ENCODE measurements around the gene NCAM1.

The NCAM1 gene

DNA sequence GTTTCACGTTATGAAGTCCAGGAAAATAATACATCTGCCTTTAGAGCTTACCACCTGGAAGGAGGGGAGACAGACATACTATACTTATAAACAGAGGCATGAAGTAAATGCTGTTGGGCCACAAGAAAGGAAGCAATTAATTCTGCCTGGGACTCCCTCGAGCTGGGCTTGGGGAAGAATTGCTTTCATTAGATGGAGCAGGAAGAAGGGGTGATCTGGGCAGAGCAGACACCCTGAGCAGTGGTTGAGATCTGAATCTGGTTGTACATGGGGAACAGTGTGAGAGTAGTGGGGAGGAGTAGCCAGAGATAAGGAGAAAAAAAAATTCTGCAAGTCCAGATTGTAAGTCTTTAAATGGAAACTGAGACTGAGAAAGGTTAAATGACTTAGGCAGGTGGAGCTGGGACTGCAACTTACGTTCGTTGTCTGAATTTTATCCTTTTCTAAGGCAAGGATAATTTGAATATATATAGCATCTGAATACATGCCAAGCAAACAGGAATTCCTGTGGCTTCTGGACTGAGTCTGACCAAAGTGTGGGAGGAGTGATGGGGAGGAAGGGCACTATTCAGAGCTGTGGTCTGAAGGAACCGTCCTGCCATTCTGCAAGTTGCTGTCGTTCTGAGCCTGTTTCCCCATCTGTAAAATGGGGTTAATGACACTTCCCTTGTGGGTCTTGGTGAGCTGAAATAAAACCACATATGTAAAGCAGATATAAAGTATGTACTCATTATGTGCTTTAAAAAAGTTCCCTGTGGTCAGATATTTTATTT lies 7.9 kb downstream of the NCAM1 start:
- no peak for DNase-seq

DNA sequence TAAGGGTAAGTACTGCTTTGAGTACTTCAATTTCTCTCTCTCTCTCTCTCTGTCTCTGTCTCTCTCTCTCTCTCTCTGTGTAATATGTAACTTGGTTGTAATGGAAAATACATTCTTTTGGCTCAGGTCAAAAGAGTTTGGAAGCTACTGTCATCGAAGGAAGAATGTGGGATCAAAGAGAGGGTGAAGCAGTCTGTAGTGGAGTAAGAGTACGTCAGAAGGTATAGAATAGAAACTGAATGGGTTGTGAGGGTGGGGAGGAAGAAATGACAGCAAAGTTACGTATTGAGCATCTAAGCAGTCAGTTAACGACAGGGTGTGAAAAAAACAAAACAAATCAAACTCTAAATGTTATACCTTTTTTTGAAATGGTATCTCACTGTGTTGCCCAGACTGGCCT lies 10.0 kb downstream of the NCAM1 start:
- no peak for DNase-seq

DNA sequence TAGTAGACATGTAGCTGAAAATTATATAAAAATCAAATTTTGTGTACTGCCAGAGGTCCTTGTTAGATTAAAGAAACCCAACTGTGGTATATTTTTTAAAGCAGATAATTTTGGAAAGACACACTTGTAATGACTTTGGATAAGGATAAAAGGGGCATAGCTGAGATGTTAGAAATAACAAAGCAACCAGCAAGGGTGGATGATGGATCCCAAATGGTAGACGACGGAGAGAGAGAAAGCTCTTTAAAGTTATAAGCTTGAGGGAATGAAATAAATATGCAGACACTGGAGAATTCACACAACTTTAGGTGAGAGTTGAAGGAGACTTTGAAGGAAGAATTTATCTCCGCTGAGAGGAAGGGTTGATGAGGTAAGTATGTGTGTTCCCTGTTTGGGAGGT lies 10.6 kb downstream of the NCAM1 start:
- DNase-seq: no peak

DNA sequence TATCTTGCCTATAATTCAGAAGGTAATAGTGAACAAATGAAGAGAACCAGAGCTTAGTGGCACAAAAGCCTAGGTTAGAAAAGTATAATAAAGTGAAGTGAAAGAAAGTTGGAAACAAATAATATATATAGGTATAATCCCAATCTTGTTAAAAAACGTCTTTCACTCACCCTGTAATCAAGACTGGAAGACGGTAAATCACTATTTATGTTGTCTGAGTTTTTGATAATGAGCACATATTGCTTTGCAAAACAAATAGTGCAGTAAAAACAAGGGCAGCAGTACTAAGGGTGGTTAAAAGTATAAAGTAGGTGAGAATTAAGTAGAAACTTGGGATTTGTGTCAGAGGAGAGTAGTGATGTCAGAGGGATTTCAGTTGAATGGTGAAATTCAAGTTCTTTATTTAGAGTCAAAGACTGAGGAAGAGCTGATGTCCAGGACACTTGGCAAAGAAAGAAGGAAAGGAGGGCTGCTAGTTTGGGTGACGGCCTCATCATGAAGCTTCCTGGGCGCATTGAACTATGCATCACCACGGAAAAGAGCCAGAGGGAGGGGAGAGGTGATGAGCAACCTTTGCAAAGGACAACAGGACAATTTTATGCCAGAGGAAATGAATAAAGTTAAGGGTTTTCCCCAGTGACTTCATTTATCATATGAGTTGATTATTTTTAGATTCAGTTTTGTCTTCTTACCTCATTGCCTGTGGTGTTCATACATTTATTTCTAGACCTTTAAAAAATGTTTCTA lies 11.4 kb downstream of the NCAM1 start:
- DNase-seq: no peak

DNA sequence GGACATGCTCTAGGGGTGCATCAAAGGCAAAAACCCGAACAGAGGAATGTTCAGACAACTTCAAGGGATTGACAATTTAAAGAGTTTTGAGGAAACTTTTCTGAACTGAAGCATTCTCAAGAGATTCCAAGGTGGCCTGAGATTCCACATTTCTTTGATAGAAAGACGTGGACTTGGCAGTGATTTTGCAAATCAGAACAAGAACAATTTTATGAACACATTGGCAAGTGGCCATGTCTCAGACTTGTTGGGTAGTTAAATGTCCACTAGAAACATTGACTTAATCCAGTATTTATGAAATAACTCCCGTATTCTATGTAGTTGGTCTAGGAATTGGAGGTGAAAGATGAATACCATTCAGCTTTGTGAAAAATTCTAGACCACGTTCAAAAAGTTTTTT lies 13.8 kb downstream of the NCAM1 start:
- DNase-seq: no peak

DNA sequence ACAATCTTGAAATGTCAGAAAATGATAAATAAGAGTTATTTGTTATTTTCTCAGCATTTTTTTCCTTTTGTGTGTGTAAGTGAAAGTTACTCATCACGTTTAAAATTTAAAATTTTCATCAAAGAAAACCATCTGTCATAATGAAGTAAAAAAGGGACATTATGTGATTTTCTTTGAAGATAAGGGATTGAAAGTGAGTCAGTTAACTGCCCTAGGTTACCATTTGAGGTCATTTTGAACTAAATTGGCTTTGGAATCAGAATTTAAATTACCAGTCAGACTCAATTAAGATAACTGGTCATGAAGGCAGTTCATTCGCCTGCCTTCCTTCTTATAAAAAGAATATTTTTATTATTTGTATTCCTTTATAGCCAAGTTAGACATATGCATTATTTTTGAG lies 14.3 kb downstream of the NCAM1 start:
- DNase-seq: no peak

DNA sequence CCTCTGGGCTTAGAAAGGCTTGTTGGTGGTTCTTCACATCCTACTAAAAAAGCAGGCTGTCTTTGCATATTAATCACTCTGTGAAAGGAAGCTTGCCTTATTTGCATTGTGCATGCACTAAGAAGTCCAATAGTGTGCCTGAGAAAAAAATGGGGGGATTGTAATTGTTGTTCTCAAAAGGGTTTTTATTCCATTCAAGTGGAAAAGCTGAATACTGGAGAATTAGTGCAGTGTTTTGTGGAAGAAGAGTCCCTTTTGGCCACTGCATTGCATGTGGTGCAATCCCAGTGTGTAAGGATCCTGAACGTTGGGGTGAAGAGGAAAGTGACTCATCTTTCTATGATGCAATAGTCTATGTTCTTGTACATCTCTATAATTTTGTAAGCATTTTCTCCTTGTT lies 16.5 kb downstream of the NCAM1 start:
- DNase-seq: no peak

DNA sequence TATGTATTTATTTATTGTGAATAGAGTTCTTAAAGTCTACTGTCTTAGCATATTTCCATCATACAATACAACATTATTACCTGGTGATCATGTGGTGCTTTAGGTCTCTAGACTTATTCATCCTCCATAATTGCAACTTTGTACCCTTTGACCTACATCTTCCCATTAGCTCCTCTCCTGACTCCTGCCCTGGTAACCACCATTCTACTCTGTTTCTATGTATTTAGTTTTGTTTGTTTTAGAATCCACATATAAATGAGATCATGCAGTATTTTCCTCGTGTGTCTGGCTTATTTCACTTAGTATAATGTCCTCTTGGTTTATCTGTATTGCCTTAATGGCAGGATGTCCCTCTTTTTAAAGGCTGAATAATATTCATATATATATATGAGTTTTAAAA lies 22.7 kb downstream of the NCAM1 start:
- DNase-seq: no peak

DNA sequence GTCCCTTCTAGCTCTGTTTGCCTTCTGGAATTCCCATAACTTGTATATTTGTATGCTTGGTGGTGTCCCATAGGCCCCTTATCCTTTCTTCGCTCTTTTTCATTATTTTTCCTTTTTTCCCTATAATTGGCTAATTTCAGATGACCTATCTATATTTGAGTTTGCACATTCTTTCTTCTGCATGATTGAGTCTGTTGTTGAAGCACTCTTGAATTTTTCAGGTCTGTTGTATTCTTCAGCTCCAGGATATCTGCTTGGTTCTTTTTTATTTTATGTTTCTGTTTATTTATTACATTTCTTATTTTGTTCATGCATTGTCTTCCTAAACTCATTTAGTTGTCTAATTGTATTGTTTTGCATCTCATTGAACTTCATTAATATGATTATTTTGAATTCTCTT lies 28.0 kb downstream of the NCAM1 start:
- no peak for DNase-seq

DNA sequence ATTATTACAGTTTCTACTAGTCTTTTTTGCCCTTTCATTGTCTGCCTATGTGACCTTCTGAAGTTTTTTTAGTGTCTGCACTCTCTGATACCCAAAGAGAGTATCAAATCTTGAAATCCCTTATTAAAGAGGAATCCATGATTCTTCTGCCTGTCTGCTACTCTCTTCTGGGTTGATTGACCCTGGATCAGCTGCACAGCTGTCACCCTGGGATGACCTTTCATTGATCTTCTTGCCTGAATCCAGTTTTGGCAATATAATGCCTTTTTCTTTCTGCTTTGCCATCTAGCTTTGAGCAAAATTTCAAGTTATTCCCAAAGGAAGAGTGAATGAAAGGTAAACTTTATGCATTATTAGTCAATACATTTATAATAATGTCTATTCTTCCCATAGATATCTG lies 32.6 kb downstream of the NCAM1 start:
- DNase-seq: no peak

DNA sequence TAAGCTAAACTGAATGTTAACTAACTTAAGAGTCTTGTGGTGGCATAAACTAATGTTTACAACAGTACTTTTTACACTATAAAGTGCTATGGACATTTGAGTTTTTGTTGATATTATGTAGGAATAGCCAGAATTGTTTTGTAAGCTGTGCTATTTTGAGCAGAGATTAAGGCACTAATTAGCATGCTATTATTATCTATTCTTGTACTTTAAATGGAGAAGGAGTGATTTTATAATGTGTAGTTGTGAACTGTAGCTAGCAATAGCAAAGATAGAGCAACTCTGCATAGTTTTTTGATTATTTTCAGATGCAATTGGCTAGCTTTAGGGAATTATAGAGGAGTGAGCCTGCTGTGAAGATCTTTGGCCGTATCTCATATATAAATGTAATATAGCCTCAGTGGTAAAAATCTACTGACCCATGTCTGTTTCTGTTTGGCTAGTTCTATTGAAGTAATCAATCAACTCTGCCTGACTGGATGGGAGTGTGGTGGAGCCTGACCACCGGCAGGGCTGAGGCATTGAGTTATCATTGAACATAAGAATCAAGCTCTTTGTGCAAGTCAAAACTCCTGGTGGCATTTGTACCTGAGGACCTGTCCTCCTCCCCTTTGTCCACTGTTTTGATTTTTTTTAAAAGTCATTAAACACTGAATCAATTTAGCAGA lies 34.3 kb downstream of the NCAM1 start:
- no peak for DNase-seq

DNA sequence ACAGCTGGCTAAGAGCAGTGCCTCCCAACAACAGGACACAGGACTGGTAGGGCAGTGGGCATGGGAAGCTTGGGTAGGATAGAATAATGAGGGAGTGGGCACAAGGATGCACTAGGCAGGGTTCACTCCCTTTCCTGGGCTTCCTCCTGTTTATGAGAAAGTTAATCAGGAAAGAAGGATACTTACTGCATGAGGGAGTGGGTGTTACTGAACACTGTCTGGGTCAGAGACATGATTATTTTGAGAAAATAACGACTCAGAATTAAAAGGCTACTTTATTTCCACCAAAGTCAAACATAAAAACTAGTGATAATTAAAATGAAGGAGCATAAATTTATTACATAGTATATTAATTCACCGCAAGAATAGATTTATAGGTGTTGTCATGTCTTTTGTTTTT lies 35.8 kb downstream of the NCAM1 start:
- no peak for DNase-seq

DNA sequence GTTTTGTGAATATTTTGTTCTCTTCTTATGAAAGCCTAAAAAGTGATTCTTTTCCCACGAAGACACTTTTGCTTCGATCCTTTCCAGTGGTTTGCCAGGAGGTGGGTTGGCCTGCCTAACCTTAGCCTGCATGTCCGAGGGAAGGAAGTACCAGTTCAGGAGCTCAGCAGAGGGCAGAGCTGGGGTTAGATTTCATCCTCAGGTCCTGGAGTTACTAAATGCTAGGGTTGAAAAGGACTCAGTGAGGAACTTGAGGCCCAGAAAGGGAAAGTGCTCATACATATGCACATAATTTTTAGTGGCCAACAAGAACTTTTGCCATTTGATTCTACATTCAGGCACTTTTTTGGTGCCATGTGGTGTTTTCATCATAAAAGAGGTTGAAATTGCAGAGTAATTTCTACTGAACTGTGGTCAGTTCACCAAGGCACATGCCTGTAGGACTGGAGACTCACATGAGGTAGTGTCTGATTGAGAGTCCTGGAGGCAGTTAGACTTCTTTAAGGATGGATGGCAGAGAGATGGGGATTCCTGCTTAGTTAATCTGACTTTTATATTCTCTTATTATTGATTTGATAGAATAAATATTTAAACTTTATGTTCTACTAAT lies 36.7 kb downstream of the NCAM1 start:
- no peak for DNase-seq

DNA sequence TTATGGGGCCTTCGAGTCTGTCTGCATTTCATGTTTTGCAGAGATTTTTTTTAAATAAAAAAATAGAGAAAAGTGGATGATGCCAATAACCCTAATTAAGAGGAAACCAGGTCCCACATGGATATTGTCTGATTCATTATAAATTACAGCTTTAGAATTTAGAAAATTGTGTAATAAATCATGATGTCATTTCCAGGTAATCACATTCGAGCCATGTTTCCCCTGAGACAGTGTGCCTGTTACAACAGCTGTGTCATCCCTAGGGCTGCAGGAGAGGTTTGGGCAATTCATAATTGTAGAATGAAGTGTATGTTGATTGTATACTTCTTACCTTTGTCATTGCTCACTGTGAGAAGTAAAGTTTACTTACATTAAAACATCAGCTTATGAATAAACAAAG lies 38.3 kb downstream of the NCAM1 start:
- DNase-seq: no peak

DNA sequence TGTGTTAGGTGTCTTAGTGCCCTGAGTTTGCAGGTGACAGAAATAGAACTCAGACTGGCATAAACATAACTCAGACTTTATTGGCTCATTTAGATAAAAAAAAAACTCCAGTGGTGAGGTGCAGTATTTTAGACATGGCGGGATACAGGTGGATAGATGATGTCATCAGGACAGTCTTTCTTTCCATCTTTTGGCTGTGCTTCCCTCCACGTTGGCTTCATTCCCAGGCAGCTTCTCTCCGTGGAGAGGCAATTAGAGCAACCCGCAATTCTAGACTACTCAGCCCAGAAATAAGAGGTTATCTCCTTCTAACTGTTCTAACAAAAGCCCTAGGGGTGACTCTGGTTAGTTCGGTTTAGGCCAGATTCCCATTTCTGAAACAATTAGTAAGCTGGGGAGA lies 40.5 kb downstream of the NCAM1 start:
- no peak for DNase-seq

DNA sequence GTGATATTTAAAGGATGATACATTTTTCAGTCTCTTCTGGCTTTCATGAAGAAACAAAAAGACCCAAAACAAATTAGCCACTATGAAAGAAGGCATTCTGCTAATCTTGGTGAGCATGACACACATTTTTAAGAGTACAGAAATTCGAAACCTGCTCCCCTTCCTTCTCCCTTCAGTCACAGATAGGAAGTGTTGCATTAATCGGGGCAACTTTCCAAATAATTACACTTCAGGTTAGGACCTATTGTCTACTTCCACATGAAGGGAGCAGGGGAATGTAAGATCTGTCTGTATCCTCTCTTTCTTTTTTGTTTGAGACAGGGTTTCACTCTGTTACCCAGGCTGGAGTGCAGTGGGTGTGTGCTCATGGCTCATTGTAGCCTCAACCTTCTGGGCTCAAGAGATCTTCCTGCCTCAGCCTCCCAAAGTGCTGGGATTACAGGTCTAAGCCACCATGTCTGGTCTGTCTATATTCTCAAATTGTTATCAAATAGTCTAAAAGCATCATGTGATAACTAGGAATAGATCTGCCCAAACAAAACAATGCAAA lies 45.8 kb downstream of the NCAM1 start:
- DNase-seq: no peak

DNA sequence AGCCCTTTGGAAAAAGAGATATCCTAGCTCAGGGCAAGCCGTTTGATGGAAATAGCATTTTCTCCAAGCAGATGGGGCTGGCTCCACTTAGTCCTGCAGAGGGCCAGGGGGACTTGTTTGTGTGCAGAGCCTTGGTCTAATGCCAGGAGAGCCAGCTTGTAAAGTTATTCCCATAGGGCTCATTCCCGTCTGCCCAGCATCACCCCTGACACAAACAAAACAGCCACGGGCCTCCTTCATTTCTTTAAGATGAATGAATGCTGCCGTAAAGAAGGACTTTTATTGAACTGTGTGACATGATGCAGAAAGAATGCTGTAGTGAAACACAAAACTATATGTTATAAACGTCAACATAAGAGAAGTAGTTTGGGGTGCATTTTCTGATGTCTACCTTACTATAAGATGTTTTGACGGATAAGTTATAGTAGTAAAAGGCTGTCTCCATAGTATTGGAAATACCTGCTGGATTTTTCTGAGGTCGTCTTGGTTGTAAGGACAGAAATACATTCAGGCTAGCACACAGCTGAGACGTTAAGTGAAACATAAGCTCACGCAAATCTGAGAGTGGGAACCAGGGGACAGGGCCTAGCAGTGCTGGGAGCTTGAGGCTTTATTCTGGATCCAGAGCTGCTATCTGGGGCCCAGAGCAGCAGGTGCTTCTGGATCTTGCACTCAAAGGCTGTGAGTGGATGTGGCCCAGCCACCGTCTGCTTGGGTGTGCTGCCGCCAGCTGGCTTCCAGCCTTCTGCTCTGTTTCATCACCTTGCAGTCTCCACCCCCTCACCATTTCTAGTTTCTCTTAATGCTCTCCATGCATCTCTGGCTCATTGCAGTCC lies 53.3 kb downstream of the NCAM1 start:
- no peak for DNase-seq

DNA sequence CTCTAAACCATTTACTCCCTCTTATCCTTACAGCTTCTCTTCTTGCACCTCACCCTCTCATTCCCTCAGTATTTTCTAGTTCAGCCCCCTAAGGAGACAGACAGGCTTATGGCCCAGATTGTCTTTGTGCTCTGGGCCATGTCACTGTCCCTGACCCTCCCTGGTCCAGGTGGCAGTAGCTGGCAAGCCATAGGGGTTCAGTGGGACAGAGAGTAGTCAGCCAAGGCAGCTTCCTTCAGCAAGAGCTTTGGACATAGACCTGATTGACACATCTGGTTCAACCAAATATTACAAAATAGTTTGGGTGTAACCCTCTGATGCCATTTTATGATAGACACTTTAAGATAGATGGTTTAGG lies 53.9 kb downstream of the NCAM1 start:
- DNase-seq: no peak

DNA sequence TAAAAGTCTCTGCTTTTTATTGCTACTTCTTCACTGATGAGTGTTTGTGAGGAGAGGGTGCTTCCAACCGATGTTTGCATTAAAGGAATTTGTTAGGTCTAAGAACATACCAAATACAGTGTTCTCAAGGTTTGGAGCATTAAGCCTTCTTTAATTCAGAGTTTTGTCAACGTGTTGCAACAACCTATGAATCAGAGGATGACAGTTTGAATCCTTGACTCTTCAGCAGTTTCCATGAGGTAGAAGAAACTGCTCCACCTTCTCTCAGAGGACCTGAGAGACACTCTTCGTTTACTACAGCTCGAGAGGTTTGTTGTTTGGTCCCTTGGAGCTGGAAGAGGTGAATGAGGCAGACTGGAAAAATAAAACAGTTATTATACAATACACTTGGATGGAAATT lies 55.7 kb downstream of the NCAM1 start:
- no peak for DNase-seq

DNA sequence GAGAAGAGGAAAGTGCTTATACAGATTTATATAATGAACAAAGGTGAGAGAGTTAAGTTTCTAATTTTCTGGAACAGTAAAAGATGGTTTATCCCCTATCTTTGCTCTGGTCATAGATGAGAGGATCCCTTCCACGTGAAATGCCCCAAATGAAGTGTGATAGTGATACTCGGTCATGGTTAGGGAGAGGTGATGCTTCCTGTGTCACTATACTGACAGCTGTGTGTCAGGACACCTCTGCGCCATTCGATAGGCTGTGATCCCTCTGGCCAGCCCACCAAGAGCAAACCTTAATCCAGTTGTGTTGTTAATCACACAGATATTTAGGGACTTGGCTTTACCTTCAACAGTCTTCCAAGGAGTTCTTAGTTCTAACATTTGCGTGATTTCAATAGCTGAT lies 57.7 kb downstream of the NCAM1 start:
- DNase-seq: no peak

DNA sequence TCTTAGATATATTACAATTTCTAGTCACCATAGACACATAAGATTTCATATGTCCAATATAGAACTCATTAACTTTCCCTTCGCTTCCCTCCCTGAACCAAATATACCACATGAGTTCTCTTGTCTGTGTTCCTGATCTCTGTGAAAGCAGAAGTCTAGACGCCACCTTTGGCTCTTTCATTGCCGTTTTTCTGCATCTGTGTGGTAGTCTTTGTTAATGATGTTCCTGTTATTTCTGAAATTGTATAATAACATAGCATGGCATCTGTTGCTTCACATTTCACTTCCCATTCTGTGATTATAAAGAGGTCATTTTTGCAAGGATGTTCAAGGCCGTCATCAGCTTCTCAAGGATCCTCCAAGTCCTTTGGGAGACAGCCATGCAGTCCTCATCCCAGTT lies 58.5 kb downstream of the NCAM1 start:
- no peak for DNase-seq

DNA sequence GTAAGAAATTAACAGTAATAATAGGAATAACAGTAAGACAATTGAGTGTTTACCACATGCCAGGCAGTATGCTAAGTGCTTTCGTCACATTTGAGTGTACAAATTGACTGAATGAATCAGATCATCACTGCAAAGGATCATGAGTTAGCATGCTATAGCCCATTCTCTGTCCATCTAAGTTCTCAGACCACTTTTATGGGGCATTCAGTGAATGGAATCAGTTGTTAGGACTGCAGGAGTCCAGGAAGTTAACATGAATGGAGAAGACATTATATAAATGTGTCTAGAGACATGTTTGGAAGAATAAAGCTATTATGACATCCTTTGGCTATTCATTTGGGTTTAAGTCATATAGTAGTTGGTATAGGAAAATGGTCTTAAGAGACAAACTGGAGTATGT lies 59.9 kb downstream of the NCAM1 start:
- no peak for DNase-seq

DNA sequence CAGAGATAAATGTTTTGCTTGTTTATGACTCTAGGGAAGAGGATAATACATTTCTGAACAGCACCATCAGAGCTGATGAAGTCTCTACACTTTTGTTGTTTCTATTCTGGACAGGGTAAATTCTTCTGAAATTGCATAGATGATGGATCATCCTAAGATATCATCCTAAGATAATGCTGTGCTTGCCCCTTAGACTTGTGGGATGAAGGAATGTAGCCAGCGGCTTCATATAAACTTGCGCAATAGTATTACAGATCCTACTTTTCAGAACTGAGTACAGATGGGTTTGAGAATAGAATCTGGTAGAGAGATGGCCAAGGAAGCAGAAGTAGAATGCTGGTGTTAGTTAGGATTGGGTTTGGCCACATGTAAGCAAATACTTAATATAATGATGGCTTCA lies 61.0 kb downstream of the NCAM1 start:
- DNase-seq: no peak

All from activated CD4-positive, alpha-beta T cell treated with anti-CD3 and anti-CD28 coated beads, Interleukin-2, amount 50 U/mL, for 1 hour (primary cell).